ENCODE measurements around the gene NDUFS3.

GRCh38 chr11:47573321-47573720 lies 5.6 kb upstream of the NDUFS3 start:
- TF ChIP-seq EP300 (IDR thresholded peaks at IDR 0.05; ENCODE audit: borderline replicate concordance in 1 of 2, control insufficient read depth in 1 of 2, low read depth in 2 of 2, low read length in 2 of 2) (no peak), SIN3A (IDR thresholded peaks at IDR 0.05; ENCODE audit: low read depth, low read length) (no peak), ZNF687 (IDR thresholded peaks at IDR 0.05) (no peak), CTCF (IDR thresholded peaks at IDR 0.05 in 2 of 3, conservative IDR thresholded peaks at IDR 0.05 in 1 of 3; ENCODE audit: control insufficient read depth in 2 of 3, extremely low read depth in 1 of 3, insufficient read depth in 1 of 3, low read depth in 3 of 3, low read length in 3 of 3) (no peak), IRF4 (IDR thresholded peaks at IDR 0.05; ENCODE audit: low read depth, low read length) (no peak)
